GM12873 (cell line): ENCODE results near the gene TTK.

Experiments
- CTCF ChIP-seq: IDR thresholded peaks from 2 replicates; pipeline ENCODE4 v1.5.1; 2012; ENCODE audit warnings: low read depth, mild to moderate bottlenecking, moderate library complexity, low read length, control low read depth; ENCODE audit not compliant: insufficient read depth; ENCODE audit errors: missing control alignments

TTK gene

DNA sequence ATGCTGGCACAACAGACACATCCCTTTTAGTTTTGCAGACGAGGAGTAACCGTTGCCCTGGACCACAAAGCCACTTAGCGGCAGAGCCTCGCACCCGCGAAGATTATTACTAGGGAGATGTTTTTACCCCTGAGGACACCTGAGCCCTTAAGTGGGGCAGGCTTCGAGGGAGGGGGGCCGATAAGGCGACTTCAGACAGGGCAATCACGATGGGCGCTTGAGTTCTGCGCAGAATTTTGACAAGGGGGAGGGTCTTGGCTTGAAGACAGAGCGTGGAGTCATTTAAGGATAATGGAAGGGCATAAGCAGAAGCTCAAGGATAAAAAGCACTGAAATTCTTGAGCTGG is 650 bp upstream of the TTK start:
- no peak for TF ChIP-seq CTCF

GRCh38 chr6:80005406-80005805 is 957 bp downstream of the TTK start:
- TF ChIP-seq CTCF = no peak

DNA sequence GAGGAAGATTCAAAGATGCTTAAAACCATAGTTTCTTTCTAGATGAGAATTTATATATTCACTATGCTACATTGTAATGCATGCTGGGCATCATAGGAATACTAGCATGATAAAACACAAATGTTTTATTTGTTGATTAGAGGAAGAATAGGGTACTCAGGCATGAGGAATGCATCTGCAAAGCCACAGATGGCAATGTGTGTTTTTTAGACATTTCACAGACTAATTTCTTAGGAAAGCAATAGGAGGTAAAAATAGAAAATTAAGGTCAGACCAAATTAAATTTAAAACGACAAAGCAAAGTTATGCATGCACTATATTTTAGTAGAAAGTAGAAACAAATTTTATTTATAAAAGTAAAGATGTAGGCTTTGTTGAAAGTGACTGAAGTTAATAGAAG is 2.1 kb downstream of the TTK start:
- no peak for TF ChIP-seq CTCF

DNA sequence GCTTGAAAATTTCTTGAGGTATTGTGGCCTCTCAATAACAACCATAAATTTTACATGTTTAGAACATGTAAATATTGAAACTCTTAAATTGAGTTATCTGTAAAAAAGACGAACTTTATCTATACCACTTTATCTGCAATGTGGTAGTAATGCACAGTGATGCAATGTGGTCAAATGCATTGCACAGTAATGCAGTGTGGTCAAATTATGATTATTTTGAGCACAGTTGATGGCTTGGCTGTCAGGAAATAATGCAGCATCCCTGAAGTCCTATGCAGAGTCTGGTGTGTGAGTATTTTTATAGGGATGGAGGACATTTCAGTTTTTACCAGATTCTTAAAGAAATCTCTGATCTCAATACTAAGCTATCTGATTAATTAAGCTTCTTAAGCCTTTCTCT is 5.1 kb downstream of the TTK start:
- no peak for TF ChIP-seq CTCF

- TF ChIP-seq CTCF = no peak
These were observed 5.8 kb downstream of the TTK start for GRCh38 chr6:80010288-80010687.

GRCh38 chr6:80015839-80016435 is 11.5 kb downstream of the TTK start:
- no peak for TF ChIP-seq CTCF

DNA sequence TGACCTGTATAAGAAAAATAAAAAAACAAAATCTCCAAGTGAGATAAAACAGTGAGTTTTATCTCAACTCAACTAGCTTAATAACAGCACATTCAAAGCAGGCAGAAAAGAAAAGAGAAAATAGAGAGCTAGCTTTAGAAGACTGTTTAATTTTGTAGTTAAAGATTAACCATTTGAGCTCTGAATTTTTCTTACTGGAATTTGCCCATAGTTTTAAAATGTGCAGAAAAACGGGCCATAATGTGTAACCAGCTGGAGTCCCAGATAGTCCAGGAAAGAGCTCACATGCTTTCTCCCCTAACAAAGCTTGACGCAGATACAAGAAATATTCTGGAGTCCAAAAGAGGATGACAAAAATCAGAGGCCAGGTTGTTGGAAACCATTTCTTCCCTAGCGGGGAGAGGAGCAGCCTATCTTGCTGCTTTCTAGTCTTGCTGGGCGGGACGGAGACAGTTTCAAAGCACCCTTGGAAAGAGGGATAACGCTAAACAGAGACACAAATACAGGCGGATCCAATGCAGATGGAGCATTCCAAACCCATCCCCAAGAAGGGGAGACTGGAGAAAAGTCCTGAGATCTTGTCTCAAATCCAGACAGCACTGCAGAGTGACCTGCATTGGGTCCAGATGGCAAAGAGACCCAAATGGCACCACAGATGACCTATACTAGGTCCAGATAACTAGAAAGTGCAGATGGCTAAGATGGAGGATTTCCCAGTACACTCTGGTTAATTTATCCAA is 16.1 kb downstream of the TTK start:
- no peak for TF ChIP-seq CTCF
